GM18951 (cell line): ENCODE measurements around the gene PCNX2.

ENCODE experiments used
- POLR2A ChIP-seq: IDR thresholded peaks from 4 replicates; pipeline ENCODE4 v1.6.1; 2011; ENCODE audit warnings: mild to moderate bottlenecking; ENCODE audit not compliant: insufficient read length, insufficient read depth; ENCODE audit errors: extremely low read depth
- in situ Hi-C: fragments of 300-500 bp; cut with MboI; formaldehyde crosslinking; loops from one replicate; pipeline ENCODE4 v1.12.0; 2022; ENCODE audit warnings: low sequenced_read_pairs, mixed read lengths, inconsistent platforms; ENCODE audit not compliant: unreplicated experiment

The PCNX2 gene

DNA sequence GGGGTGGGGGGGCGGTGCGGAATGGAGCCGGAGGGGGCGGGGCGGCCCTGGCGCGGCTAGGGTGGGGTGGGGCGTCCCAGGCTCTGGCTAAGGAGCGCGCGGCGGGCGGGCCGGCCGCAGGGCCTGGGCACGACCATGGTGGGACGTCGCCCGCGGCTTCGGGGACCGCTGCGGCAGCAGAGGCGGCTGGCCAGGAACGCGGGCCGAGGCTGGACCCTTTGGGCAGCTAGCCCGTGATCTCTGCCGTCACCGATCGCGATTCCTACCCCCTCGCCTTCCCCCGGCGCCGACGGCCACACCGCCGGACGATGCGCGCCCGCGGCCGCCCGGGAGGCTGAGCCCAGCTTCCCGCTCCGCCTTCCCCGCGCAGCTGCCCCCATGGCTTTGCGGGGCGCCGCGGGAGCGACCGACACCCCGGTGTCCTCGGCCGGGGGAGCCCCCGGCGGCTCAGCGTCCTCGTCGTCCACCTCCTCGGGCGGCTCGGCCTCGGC, 32.2 kb upstream of the PCNX2 start, which contains the start of gene MAP3K21:
Gene MAP3K21 (plus strand): TSS at position 74 of the 491 bp plus-strand sequence. CDS start 305 bp downstream, at position 379.
- TF ChIP-seq POLR2A = no peak
- in situ Hi-C loops = no loop called here

DNA sequence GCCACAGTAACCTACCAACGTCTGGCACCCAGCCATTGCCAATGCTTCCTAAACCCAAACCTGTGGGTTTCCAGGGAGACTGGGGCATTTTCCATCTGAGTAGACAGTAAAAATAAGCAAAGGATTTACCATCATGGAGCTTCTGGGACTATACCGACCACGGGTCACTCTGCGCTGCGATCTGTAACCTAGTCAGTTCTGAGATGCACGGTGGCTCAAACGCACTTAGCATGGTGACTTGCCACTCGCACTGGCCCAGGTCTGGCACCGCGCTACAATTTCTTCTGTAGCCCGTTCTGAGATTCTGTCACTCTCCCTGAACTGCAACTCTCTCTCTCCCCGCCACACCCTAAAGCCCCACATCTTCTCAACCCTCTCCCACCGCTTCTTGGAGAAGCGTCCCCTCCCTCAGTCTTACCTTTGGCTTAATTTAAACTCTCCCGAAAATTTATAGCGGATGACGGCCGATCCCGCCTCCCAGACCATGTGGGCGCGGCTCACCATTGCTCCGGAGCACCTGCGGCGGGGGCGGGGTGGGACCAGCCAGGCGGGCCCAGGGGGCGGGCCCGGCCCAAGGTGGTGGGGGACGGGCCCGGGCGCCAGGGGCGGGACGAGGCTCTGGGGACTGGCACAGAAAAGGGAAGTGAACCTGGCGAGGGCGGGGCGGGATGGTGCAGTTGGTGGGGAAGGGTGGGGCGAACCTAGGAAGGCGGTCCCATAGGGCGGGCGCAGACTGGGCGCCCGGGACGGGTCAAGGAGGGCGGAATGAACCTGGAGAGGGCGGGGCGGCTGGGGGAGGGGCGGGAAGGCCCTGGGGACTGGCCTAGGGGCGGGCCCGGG, 31.5 kb upstream of the PCNX2 start:
- no peak for TF ChIP-seq POLR2A
- in situ Hi-C loops = no loop called here

DNA sequence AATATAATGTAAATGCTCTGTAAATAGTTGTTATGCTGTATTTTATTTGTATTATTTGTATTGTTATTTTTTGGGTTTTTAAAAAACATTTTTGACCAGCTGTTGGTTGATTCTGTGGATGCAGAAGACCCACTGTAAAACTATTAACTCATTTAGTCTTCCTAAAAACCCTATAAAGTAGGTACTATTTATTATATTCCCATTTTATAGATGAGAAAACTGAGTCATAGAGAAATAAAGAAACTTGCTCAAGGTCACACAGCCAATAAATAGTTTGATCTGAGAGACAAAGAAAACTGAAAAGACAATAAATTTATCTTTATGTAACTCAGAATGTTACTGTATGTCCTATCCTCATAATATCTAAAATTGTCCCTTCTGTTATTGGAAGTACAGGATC, 30.8 kb upstream of the PCNX2 start:
- TF ChIP-seq POLR2A = no peak
- in situ Hi-C loops = no loop called here

DNA sequence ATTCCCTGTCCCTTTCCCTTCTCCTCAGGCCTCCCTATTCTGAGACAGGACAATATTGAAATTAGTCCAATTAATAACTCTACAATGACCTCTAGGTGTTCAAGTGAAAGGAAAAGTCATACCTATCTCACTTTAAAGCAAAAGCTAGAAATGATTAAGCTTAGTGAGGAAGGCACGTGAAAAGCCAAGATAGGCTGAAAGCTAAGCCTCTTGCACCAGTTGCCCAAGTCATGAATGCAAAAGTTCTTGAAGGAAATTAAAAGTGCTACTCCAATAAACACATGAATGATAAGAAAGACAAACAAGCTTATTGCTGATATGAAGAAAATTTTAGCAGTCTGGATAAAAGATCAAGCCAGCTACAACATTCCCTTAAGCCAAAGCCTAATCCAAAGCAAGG, 28.2 kb upstream of the PCNX2 start:
- in situ Hi-C loops = no loop called here
- TF ChIP-seq POLR2A = no peak

DNA sequence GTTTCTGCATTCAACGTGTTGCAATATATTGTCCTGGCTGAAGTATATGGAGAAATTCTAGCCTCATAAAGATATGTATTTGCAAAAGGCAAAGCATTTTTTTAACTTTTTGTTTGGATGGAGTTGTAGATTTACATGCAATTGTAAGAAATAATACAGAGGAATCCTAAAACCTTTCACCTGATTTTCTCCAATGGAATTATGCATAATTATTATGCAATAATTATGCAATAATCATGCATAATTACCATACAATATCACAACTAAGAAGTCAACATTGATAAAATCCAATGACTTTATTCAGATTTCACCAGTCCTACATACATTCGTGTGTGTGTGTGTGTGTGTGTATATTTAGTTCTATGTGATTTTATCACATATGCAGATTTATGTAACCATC, 24.5 kb upstream of the PCNX2 start:
- no peak for TF ChIP-seq POLR2A
- in situ Hi-C loops = no loop called here

DNA sequence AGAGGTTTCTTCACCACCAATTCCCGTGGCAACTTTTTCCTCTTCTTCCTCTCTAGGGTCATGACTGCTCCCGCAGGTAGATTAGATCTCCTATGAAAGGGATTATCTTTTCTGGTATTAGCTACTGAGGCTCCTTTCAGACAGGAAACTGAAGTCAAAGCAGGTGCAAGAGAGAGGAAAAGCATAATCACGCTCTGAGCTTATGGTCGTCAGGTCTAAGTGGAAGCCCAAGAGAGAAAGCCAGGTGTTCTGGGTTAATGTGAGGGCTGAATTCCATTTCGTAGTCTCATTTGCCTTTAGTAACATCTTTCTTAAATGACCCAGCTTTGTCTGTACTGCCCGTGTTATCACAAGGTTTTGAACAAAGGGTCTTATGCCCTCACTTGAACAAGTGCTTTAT, 23.7 kb upstream of the PCNX2 start:
- no peak for TF ChIP-seq POLR2A
- in situ Hi-C loops = no loop called here

DNA sequence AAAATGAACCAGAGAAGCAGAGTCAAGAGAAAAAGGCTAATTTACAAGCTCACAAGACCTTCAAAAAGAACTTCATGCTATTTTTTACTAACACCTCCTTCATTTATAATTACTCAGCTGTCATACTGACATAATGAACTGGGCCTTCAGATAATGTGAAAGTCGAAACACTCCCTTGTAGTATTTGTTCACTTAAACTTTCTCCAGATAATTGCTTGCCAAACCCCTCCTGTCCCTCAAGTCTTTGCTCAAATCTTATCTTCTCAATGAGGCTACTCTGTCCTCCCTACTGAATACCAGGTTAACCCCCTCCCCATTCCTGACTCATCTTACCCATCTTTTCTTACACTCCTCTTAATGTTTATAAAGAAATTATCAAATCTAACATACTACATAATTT, 20.9 kb upstream of the PCNX2 start:
- TF ChIP-seq POLR2A = no peak
- in situ Hi-C loops = no loop called here

DNA sequence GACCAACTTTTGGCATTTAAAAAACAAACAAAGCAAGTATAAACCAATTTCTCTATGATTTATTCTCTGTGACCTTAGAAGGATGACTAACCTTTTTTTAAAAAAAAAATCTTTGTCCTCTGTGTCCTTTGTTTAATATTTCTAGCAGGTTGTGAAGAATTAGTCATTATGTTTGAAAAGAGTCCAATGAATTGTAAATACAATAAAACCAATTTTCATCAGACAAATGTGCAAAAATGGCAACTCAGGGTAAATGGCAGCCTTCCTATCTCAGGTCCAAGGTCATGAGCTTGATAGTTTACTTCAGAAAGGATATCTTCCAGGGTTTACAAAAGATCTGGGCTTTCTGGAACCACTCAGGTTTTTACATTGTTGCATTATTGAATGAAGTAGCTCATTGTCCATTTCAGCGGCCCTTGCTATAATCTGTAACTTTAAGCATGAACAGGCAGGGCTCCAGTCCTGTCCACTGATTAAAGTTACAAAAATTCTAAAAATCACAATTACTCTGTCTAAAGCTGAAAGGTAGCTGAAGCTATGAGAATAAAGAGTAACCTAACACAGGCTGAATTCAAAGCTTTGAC, 20.3 kb upstream of the PCNX2 start:
- in situ Hi-C loops = no loop called here
- TF ChIP-seq POLR2A = no peak

DNA sequence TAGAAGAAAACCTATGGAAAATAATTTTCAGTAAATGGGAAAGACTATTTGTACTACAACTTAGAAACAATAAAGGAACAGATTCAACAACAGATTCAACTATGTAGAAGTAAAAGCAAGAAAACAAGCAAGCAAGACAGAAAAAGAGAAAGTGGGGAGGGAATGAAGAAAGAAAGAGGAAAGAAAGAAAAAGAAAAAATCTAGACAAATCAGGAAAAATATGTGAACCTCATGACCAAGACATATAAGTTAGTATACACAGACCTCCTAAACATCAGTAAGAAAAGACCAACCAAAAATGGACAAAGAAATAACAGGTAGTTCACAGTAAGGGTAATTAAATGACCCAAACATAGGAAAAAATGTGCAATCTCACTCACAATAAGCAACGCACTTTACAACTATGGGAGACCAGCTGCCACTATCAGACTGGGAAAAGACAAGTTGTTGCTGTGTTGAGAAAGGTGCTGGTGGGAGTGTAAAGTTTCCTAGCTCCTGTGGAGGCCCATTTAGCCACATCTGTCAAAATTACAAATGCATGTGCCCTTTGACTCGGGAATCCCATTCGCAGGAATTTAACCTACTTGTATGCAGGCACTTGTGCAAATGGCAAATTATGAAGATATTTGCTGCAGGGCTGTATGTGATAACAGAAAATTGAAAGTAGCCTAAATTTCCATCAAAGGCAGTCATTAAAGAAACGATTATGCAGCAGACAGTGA, 18.1 kb upstream of the PCNX2 start:
- in situ Hi-C loops = no loop called here
- no peak for TF ChIP-seq POLR2A

DNA sequence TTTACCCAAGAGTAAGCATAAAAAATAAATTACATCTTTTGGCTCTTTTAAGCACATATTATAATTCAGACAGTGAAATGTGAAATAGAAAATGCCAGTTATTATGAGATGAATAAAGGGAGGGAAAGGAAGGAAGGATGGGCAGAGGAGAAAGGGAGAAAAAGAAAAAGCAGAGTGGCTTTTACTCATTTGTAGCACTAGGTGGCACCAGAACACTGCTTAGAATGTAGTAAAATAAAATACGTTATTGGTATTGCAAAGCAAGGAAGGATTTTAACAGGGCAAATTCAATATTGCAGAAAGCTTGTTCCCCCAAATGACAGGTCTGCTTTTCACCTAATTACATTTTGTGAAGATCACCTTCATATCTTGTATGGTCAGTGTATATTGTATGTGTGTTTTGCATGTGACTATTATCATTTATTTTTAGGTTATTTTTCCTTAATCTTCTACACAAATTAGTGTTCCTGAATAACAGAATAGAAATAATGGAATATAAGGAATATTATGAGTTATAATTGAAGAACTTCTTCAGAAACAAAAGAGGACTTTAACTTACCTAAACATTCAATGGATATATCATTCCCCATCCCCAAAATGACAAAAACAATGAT, 9.1 kb upstream of the PCNX2 start:
- TF ChIP-seq POLR2A = no peak
- in situ Hi-C loops = no loop called here

DNA sequence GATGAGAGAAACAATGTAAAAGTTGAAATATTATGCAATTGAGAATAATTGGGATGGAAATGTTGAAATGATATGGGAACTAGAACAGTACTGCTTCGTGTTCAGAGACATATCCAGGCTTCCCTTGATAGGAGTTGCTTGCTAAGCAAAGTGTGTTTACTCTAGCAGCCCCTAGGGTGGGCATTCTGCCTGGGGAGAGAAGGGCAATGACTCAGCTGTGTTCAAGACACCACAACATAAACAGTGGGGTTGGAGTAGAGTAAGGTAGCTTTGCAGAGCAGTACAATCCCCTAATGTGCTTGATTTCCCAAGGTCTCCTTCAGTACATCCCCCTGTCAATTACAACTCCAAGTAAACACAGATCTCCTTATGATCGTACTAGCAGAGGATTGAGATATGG, 4.8 kb upstream of the PCNX2 start:
- in situ Hi-C loops = no loop called here
- TF ChIP-seq POLR2A = no peak

DNA sequence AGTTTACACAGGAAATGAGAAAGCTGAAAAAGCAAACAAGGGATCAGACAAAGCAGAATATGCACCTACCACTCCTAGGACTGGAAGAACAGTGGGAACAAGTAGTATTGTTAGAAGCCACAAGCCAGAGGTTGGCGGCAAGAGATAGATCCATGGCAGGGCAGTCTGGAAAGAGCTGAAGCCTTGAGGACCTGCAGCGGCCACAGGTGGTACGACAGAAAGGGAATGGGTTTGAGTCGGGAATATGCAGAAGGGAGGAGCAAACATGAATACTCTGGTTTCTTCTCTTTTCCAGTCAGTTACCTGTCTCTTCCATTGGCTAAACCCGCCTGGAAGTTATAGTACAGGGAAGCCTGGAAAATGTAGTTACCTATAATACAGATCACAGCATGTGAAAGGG, 3.9 kb upstream of the PCNX2 start:
- in situ Hi-C loops = no loop called here
- no peak for TF ChIP-seq POLR2A

DNA sequence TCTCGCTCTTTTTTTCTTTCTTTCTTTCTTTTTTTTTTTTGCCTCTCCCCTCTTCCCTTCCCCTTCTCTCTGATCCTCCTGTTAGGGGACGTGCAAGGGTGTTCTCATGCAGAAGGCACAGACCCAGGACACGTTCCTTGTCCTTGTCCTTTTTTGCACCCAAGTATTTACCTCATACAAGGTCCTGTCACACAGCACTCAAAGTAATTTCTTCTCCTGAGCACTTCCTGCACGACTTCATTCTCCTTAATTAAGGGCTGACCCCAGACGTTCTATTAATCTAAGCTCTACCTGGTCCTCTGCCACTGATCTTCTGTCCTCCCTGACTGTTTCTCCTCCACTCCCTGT, 424 bp upstream of the PCNX2 start:
- no peak for TF ChIP-seq POLR2A
- in situ Hi-C loops = no loop called here
